Activated CD8-positive, alpha-beta memory T cell treated with anti-CD3 and anti-CD28 coated beads for 24 hours (primary cell): ENCODE results near the gene UVSSA.
"Not testable (repeated sequence)": the region's sequence is repeated elsewhere in the genome, so short reads cannot be mapped to it uniquely, and the experiment has no call there.

Experiments
- DNase-seq: peaks from one replicate; pipeline ENCODE4 v3.0.0-alpha.2; 2020

The UVSSA gene

DNA sequence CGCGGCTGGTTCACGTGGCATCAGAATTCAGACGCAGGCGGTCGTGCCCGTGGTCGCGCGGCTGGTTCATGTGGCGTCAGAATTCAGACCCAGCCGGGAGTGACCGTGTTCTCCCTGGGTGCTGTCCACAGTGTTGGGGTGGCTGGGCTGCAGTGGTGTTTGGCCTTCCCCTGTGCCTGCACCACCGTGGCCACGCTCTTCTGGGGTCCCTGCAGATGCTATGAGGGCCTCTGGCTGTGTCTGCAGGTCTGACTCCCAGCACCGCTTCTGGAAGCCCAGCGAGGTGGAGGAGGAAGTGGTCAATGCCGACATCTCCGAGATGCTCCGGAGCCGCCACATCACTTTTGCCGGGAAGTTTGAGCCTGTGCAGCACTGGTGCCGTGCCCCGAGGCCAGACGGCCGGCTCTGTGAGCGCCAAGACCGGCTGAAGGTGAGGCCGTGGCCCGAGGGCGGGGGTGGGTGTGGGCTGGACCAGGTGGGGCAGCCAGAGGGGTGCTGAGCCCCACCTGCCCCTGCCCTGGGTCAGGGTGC is 32.9 kb downstream of the UVSSA start:
- DNase-seq, result no peak

DNA sequence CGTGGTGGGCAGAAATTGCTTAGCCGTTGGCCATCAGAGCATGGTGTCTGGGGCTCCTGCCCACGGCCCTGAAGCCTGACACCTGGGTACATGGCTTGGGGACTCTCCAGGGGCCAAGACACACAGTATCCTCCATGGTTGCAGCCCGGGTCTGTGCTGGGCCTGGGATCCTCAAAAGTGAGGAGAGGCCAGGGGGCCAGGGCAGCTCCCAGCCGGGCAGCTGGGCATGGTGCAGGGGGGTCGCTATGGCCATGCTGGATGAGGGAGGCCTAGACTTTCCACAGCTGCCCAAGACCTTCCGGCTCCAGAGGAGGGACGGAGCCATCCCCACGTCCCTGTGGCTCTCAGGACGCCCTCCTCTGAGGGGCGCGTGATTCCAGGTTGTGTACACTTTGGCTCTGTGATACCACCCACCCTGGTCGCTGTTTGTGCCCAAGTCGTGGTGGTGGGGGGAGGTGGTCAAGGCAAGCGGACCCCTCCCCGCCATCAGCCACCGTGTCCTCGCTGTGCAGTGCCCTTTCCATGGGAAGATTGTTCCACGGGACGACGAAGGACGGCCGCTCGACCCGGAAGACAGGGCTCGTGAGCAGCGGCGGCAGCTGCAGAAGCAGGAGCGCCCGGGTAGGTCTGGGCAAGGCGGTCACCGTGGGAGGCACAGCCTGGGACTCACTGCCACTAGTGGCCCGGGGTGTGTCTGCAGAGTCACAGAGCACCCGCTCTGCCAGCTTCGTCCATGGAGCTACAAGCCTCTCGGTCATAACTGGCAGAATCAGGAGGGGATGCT is 33.6 kb downstream of the UVSSA start:
- no peak for DNase-seq

DNA sequence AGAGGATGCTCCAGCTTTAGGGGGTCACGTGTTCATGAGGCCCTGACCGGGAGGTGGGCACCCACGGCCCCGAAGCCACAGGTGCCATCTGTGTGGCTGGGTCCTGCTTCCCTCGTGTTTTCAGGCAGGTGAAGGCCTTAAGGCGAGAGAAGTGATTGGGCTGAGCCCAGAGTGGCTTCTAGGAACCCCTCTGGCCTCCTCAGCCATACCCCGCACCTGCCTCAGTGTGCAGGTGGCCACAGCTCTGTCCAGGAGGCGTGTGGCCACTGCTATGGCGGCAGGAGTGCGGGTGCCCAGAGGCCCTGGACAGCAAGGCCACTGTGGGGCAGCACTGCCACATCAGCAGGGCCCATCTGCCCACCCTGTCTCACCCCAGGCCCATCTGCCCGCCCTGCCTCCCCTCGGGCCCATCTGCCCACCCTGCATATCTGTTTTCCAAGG is 34.2 kb downstream of the UVSSA start:
- DNase-seq, result no peak

DNA sequence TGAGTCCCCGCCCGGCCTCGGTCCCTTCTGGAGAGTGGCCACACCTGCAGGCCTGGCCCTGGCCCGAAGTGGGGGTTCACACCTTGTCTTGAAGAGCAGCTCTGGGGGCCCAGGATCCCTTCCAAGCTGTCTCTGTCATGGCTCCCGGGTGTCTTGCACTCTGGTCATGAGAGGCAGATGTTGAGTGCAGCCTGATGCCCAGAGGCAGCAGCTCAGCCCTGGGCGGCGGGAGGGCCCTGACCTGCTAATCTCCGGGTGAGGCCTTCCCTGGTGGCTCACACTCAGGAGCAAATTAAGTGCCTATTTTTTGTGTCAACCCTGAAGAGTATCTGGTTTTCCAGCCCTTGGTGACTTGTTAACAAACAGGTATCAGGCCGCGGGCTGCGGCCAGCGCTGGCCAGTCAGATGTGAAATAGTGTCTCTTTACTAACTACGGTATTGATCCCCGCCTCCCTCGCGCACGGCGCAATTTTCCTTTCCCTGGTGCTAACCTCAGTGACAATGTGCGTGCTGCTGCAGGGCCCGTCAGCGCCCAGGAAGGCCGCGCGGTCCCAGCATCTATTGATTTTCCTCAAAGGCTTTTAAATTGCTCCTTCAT is 35.0 kb downstream of the UVSSA start:
- no peak for DNase-seq

DNA sequence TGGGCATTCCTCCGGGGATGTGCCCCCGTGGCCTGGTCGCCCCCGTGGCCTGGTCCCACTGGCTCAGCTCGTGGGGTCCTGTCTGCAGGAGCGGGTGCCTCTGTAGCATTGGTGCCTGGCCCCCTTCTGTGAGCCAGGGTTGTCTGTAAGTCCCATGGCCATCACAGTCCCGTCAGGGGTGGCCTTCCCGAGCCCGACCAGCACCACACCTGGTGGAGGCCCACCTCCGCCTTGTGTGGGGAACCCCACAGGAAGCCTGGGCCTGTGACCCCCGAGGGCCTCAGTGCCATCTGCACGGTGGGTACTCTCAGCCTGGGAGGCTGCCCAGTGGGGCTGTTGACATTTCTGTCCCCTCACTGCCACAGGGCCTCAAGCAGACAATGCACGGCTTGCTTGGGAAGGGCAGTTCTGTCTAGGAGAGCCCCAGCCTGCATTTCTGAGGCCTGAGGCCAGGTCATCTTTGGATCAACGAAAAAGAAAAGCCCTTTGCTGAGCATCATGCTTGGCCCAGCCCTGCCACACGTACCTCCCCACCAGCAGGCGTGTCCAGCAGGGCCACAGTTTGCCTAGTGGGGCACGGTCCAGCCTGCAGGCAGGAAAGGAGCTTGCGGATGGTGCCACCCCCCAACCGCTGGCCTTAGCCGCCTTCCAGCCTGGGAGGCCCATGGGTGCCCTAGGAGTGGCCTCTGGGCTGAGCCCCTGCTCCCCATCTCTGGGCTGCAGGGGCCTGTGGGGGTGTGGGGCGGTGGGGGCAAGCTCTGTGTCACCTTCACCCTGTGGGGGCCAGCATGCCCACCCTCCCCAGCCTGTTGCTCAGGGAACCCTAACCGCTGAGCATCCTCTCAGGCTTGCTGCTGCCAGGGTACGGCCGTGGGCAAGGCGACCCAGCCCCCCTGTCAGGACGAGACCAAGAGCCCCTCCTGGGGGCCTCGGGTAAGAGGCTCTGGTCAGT is 36.0 kb downstream of the UVSSA start:
- DNase-seq, result no peak

DNA sequence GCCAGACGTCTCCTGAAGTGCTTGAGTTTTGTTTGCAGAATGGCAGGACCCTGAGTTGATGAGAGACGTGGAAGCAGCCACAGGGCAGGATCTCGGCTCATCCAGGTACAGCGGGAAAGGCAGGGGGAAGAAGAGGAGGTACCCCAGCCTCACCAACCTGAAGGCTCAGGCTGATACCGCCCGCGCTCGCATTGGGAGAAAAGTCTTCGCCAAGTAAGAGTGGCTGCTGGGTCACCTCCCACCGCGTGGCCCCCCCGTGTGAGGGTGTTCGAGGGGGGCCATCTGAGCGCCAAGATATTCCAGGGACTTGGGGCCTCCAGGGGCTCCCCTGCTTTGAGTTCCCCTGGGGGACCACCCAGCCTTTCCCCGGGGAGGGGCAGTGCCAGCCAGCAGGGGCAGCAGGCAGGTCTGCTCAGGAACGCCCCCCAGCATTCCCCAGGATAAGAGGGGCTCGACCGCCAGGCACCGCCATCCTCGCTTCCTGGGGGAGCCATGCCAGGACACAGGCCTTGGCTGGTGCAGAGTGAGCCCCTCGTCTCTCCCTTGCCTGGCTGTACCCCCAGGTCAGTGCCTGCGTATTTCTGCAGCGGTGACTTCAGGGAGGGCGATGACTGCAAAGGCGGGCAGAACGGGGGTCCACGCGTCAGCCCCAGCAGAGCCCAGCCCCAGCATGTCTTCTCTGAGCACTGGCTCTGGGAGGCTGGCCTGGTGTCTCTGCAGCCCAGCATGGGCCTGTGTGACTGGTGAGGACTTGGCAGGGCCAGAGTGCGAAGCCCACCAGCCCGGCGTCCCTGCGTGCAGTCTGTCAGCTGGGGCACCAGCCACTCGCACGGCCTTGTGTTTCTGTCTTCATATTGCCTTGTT is 37.0 kb downstream of the UVSSA start:
- DNase-seq, result no peak

DNA sequence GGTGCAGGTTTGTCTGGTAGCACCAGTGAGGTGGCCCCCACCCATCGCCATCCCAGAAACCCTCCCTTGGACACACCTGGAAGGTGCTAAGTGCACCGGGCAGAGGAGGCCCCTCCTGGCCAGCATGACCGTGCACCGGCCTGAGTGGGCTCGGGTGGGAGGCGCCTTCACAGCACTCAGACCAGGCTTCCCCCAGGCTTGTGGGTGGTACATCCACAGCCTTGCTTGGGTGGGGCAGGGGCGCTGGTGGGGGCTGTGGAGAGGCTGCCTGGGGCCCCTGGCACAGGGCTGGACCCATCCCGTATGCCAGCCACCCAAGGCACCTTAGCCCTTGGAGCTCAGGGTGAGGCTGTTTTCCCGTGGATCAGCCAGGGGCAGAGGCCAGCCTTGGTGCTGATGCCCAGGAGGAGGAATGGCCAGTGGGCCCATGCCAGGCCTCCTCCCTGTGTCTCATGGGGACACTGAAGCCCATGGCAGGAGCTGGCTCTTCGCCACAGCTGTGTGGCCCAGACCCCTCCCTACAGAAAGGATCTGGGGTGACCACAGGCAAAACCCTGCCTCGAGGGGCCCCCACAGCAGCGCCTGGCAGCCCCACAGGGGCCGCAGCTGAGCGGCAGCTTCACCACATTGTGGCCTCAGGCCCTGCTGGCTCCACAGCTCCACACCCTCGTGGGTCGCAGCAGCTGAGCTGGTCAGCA is 37.8 kb downstream of the UVSSA start:
- DNase-seq, result no peak

DNA sequence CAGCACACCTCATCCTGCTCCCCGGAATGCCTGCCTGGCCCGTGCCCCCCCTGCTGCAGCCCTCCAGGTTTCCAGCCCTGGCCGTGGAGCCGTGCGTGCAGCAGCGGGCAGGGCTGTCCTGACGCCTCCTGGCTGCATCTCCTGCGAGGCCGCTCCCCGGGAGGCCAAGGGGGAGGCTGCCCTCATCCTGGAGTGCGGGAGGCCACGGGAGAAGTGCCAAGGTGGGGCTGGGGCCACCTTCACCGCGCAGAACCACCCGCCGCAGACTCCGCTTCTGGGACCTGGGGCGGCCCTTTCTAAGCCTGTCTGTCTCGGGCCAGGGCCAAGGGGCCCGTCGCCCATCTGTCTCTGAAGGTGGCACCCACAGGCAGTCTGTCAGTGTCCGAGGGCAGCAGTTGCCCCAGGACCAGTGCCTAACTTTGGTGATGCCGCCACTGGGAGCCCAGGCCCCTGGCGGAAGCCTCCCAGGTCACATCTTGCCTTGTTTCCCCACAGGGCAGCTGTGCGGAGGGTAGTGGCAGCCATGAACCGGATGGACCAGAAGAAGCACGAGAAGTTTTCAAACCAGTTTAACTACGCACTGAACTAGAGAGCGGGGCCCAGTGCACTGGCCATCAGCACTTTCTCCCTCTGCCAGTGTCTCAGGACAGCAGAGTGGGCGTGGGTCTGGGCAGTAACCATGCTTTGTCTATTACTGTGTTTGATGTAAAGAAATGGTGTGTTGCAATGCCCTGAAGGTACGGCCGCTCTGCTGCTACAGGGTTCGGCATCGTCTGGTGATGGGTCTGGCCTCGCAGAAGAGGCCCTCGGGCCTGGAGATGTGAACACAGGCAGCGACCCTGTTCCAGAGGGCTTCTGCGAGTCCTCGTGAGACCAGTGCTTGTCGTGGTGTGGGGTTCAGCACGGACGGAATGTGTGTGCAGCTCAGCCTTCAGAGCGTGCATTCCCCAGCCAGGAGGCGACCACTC is 38.6 kb downstream of the UVSSA start:
- no peak for DNase-seq

DNA sequence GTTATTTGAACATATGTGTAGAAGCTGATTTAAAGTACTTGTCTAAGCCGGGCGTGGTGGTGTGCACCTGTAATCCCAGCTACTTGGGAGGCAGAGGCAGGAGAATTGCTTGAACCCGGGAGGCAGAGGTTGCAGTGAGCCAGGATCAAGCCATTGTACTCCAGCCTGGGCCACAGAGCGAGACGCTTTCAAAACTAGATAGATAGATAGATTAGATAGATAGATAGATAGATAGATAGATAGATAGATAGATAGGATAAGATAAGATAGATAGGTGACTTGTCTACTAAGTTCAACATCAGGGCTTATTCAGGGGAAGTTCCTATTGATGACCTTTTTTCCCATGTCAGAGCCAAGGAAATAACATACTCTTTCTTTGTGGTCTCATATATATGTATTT is 46.4 kb downstream of the UVSSA start:
- not testable (repeated sequence) for DNase-seq

DNA sequence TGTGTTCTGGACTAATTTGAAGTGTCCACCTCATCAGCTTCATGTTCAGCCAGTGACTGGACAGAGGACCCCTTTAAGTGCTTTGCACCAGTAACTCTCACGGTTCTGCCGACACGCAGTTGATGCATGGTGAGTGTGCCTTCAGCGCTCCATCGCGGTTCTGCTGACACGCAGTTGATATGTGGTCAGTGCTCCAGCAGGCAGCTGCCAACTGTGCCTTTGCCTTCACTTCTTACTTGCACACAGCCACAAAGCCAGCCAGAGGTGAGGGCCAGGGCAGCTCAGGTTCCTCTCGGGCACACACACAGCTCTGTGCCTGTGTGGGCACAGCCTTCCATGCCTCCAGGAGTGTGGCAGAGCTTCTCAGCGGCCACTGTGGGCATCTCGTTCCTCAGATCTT is 46.9 kb downstream of the UVSSA start:
- DNase-seq, result no peak

DNA sequence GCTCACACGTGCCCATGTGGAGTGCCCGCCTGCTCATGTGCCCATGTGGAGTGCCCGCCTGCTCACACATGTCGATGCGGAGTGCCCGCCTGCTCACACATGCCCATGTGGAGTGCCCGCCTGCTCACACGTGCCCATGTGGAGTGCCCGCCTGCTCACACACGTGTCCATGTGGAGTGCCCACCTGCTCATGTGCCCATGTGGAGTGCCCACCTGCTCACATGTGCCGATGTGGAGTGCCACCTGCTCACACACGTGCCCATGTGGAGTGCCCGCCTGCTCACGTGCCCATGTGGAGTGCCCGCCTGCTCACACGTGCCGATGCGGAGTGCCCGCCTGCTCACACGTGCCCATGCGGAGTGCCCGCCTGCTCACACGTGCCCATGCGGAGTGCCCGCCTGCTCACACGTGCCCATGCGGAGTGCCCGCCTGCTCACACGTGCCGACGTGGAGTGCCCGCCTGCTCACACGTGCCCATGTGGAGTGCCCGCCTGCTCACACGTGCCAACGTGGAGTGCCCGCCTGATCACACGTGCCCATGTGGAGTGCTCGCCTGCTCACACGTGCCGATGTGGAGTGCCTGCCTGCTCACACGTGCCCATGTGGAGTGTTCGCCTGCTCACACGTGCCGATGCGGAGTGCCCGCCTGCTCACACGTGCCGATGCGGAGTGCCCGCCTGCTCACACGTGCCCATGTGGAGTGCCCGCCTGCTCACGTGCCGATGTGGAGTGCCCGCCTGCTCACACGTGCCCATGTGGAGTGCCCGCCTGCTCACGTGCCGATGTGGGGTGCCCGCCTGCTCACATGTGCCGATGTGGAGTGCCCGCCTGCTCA is 47.8 kb downstream of the UVSSA start:
- not testable (repeated sequence) for DNase-seq

DNA sequence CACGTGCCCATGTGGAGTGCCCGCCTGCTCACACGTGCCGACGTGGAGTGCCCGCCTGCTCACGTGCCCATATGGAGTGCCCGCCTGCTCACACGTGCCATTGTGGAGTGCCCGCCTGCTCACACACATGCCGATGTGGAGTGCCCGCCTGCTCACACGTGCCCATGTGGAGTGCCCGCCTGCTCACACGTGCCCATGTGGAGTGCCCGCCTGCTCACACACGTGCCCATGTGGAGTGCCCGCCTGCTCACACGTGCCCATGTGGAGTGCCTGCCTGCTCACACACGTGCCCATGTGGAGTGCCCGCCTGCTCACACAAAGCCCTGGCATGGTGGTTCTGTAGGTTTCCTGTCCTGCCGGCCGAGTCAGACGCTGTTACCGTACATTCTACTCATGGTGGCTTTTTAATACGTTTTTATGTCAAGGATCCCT is 48.4 kb downstream of the UVSSA start:
- not testable (repeated sequence) for DNase-seq

DNA sequence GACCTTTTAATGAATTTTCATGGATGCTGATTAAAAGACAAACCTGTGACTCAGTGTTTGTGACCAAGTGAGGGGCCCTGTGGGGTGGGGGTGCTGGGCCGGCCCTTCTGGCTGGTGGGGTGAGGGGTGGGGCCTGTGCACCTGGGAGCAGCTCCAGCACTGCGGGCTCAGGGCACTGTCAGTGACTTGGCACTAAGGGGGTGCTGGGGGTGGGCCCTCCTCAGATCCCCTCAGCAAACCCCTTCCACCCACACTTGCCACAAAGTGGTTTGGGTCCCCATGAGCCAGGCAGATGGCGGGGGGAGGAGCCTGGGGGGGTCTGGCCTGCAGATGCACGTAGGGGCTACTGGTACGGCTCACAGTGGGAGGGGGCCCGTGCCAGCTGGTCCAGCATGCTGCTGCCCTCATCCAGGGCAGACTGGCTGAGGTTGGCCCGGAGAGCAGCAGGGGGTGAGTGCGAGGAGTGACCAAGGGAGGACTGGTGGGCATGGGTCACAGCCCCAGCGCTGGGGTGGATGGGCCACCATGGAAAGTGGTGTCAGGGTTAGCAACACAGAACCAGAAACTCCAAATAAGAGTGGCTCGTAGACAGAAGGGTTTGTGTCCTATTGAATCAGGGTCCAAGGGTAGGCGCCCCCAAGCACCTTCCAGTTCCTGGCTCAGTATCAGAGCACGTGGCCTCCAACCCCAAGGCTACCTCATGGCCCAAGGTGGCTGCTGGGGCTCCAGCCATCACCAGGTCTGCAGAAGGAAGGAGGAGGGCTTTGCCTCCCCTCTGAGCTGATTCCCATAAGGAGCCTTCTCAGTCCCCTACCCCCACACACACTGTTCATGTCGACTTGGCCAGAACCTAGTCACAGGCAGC is 49.2 kb downstream of the UVSSA start:
- DNase-seq, result no peak

DNA sequence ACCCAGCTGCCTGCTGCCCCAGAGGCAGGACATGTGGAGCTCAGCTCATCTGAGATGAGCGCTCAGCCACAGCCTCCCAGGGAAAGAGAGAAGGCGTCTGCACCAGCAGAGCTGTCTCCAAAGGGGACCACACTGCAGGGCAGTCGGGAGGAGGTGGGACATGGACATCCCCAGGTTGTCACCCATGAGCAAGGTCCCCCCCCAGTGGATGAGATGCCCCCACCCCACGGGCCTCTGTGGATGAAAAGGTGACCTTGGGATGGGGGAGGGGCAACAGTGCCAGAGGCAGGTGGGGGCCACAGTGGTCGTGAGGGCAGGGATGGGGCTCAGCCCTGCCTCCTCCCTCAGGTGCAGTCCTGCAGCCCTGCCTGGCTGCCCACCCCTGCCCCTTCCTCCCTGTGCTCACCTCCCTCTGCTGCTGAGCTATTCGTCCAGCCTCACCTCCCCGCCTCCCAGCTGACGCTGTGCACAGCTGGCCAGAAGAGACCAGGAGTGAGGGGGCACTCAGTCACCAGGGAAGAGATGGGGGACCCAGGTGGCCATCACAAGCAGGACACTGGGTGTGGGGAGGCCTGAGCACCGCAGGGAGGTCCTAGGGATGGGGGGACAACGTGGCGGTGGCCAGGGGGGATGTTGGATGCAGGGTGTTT is 49.9 kb downstream of the UVSSA start:
- no peak for DNase-seq

DNA sequence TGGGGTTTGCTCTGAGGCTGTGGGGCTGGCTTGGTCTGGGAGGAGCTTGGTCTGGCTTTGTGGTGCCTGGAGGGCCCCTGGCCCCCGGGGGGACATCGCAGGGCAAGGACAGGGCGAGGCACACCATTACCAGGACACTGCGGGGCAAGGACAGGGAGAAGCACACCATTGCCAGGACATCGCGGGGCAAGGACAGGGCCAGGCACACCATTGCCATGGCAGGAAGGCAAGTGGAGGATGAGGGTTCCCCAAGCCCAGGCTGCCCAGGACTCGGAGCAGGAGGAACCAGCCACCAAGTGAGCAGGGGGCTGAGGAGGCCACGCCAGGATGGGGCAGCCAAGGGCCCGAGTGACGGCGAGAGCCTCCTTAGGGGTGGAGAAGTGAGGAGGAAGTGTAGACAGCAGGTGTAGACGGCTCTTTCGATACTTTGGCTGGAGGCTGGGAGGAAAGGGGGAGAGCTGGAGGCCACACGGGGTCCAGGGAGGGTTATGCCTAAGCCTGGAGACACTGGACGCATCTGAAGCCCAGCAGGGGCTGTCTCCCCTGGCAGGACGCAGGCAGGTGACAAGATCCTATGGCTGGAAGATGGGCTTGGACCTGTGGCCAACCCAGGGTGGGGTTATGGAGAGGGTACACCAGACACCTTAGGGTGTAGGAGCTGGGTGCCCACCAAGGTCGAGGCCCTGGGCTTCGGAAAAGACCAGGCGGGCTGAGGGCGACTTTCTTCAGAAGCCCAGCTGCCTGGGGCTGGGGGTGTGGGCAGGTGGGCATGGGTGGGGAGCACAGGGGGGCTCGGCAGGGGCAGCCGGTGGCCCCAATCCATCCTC is 51.9 kb downstream of the UVSSA start:
- DNase-seq, result no peak

DNA sequence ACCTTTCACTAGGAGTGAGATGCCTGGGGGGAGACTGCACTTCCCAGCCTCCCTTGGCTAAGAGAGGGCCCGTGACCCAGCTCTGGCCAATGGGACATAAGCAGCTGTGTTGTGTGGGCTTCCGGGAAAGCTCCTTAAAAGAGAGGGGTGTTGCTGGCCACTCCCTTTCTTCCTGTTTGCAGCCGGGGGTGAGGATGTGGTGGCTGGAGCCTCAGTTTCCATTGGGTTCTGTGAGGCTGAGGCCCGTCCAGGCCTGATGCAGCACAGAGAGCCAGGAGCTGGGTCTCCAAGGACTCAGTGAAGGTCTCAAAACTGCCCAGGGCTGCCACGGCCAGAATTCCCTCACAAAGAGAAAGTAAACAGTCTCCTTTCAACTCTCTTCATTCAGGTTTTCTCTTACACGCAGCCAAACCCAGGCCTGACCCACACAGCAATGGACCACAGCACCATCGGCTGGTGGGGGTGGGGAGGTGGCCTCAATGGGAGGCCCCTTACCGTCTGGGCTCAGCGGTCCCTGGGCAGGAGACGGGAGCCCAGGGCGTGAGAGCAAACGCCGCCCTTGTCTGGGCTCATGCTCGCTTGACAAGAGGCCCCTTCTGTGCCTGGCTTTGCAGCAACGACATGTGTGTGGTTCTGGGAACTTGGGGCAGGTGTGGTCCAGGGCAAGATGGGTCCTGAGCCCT is 52.6 kb downstream of the UVSSA start:
- DNase-seq, result no peak
